BJ (cell line): ENCODE data around the gene ASCL2. TPM values are rescaled to one million over a fixed set of nuclear protein-coding genes. Genes with fewer than 3 reads are reported as not detected.
"Not testable (repeated sequence)": the region's sequence is repeated elsewhere in the genome, so short reads cannot be mapped to it uniquely, and the experiment has no call there.

ENCODE experiments used
- CTCF ChIA-PET: fragments of 350-600 bp; formaldehyde crosslinking; extraction: SDS; loops from one replicate; lab custom pipeline; 2021; ENCODE audit warnings: antibody characterized with exemption, inconsistent platforms; lab: Yijun Ruan, JAX
- POLR2A ChIA-PET: fragments of 300-600 bp; sonication (Branson Sonifier 250); formaldehyde crosslinking; extraction: SDS; loops from one replicate; lab custom pipeline; 2021; ENCODE audit warnings: antibody characterized with exemption; lab: Charles Lee
- DNase-seq: peaks from one replicate; pipeline ENCODE4 v3.0.0-alpha.2; 2011; ENCODE audit warnings: low read depth
- H3K27me3 ChIP-seq: 2 replicates; pipeline ENCODE4 v1.6.0; 2011; ENCODE audit warnings: low read length; ENCODE audit not compliant: control insufficient read depth, insufficient read depth
- H3K36me3 ChIP-seq: 2 replicates; pipeline ENCODE4 v1.5.1; 2011; ENCODE audit warnings: low read length; ENCODE audit not compliant: control insufficient read depth, insufficient read depth
- H3K4me3 ChIP-seq: 2 replicates; pipeline ENCODE4 v1.5.1; 2011; ENCODE audit warnings: low read depth, mild to moderate bottlenecking, control low read depth, low read length
- CTCF ChIP-seq: IDR thresholded peaks from 2 replicates; pipeline ENCODE4 v1.5.1; 2011; ENCODE audit warnings: low read depth, mild to moderate bottlenecking, control low read depth, inconsistent platforms, low read length, moderate library complexity; ENCODE audit not compliant: insufficient read depth
- polyA plus RNA-seq: library from polyadenylated mRNA; depleted of rRNA; stranded (reverse); fragments of >200 nt; gene quantifications from 2 replicates; pipeline ENCODE4 v1.2.3, GENCODE V29; 2011

ASCL2 gene
- polyA plus RNA-seq, 1 experiment = not detected

GRCh38 chr11:2287091-2287490 is 16.7 kb upstream of the ASCL2 start:
- POLR2A ChIA-PET = no interaction called here
- TF ChIP-seq CTCF = no peak

GRCh38 chr11:2286350-2286749 is 16.0 kb upstream of the ASCL2 start:
- DNase-seq, H3K4me3 ChIP-seq, H3K27me3 ChIP-seq, POLR2A ChIA-PET, H3K36me3 ChIP-seq, CTCF ChIA-PET: not testable (repeated sequence)

More at GRCh38 chr11:2287091-2287490, 16.7 kb upstream of the ASCL2 start:
- CTCF ChIA-PET = interaction anchor here (1.1 kb wide), 1 partner anchor 134 kb away, joined by 5 read pairs; no protein-coding TSS in a partner anchor
- Histone ChIP-seq H3K27me3 (peaks cover 6% of the 10 kb centered on the region), H3K36me3 (no peaks in the 10 kb centered on the region), H3K4me3 (no peak overlapping the region)
- no peak for DNase-seq

GRCh38 chr11:2280208-2280607 is 9.8 kb upstream of the ASCL2 start:
- ChIA-PET CTCF (no interaction called here), POLR2A (no interaction called here)
- Histone ChIP-seq H3K36me3 (no peaks in the 10 kb centered on the region), H3K4me3 (no peak overlapping the region), H3K27me3 (peaks cover 12% of the 10 kb centered on the region)
- no peak for TF ChIP-seq CTCF
- no peak for DNase-seq

GRCh38 chr11:2277933-2278523 is 7.6 kb upstream of the ASCL2 start:
- ChIA-PET POLR2A (no interaction called here), CTCF (interaction anchor here (0.6 to 3.9 kb wide), 4 partner anchors 8 to 107 kb away, joined by 3 to 16 read pairs (median 4); no protein-coding TSS in a partner anchor)
- TF ChIP-seq CTCF = no peak
- H3K36me3 ChIP-seq = no peaks in the 10 kb centered on the region
- peaks cover 9% of the 10 kb centered on the region for H3K27me3 ChIP-seq
- no peak overlapping the region for H3K4me3 ChIP-seq
- no peak for DNase-seq

GRCh38 chr11:2277008-2277346 is 6.6 kb upstream of the ASCL2 start:
- peaks cover 13% of the 10 kb centered on the region for H3K27me3 ChIP-seq
- TF ChIP-seq CTCF = no peak
- no peak for DNase-seq
- POLR2A ChIA-PET = no interaction called here
- no peaks in the 10 kb centered on the region for H3K36me3 ChIP-seq
- CTCF ChIA-PET = interaction anchor here (0.8 to 3.9 kb wide), 6 partner anchors 13 to 143 kb away, joined by 3 to 16 read pairs (median 4); partner anchors contain the start of gene TSSC4
- no peak overlapping the region for H3K4me3 ChIP-seq
